Measurements from ENCODE around the gene GFI1B. TPM values are rescaled to one million over a fixed set of nuclear protein-coding genes. Genes with fewer than 3 reads are reported as not detected.

The GFI1B gene
- total and polyA plus RNA-seq, 10 donors = 0.14 to 4.0 (median 2.1) TPM

DNA sequence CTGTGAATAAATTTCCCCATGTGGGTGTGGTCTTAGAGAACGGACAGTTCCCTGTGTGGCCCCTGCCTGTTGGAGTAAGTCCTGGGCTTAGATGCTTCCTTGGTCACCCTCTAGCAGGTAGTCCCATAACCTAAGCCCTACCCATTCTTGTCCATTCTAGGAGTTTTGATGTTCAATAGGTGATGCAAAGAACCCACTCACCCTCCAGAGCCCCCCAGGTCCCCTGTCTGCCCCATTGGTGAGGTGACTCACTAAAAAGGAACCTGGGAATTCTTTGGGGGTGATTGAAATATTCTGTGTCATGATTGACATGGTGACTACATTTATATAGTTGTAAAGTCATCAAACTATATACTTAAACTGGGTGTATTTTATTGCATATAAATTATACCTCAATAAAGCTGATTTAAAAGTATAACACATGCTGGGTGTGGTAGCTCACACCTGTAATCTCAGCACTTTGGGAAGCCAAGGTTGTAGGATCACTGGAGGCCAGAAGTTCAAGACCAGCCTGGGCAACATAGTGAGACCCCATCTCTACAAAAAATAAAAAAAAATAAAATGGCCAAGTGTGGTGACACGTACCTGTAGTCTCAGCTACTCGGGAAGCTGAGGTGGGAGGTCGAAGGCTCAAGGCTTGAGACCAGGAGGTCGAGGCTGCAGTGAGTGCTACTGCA lies 31.6 kb downstream of the GFI1B start:
- no peak for DNase-seq
- Histone ChIP-seq H3K4me3 (no peak overlapping the region), H3K36me3 (no peaks in the 10 kb centered on the region), H3K27me3 (replicated peaks in 1 of 7) (peaks cover 0 to 38% (median 0%) of the 10 kb centered on the region in 7 donors), H3K4me1 (peaks cover 0 to 6% (median 1%) of the 10 kb centered on the region in 6 donors), H3K9me3 (peaks cover 0 to 23% (median 8%) of the 10 kb centered on the region in 8 donors), H3K27ac (no peak overlapping the region)
- 71 to 91% (median 84%) methylated on average over 5 of the region's 5 CpGs for WGBS, 5 donors
- intact Hi-C loops (cut with DNase I; ENCODE audit: low total_unique reads) = no loop called here
- no peak for TF ChIP-seq POLR2AphosphoS5 (IDR thresholded peaks at IDR 0.05)
- no peak for TF ChIP-seq POLR2A (IDR thresholded peaks at IDR 0.05)
- TF ChIP-seq, protein P1, sequence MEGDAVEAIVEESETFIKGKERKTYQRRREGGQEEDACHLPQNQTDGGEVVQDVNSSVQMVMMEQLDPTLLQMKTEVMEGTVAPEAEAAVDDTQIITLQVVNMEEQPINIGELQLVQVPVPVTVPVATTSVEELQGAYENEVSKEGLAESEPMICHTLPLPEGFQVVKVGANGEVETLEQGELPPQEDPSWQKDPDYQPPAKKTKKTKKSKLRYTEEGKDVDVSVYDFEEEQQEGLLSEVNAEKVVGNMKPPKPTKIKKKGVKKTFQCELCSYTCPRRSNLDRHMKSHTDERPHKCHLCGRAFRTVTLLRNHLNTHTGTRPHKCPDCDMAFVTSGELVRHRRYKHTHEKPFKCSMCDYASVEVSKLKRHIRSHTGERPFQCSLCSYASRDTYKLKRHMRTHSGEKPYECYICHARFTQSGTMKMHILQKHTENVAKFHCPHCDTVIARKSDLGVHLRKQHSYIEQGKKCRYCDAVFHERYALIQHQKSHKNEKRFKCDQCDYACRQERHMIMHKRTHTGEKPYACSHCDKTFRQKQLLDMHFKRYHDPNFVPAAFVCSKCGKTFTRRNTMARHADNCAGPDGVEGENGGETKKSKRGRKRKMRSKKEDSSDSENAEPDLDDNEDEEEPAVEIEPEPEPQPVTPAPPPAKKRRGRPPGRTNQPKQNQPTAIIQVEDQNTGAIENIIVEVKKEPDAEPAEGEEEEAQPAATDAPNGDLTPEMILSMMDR (IDR thresholded peaks at IDR 0.05 in 8 of 11, conservative IDR thresholded peaks at IDR 0.05 in 3 of 11) = no peak

DNA sequence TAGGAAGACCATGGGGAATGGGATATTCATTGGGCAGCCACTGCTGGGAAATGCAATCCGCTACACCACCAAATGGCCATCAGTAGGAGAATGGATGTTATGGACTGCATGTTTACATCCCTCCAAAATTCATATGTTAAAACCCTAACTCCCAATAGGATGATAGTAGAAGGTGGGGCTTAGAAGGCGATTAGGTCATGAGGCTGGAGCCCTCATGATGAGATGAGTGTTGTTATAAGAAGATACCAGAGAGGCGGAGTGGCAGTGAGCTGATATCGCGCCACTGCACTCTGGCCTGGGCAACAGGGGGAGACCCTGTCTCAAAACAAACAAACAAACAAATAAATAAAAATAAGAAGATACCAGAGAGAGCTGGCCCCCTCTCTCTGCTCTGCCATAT lies 36.2 kb downstream of the GFI1B start:
- Histone ChIP-seq H3K27me3 (replicated peaks in 1 of 7) (peaks cover 0 to 11% (median 0%) of the 10 kb centered on the region in 7 donors), H3K27ac (no peak overlapping the region), H3K4me1 (no peaks in the 10 kb centered on the region), H3K4me3 (no peak overlapping the region), H3K9me3 (peaks cover 0 to 39% (median 15%) of the 10 kb centered on the region in 8 donors), H3K36me3 (no peaks in the 10 kb centered on the region)
- WGBS, 5 donors = 79 to 94% (median 85%) methylated on average over 5 of the region's 5 CpGs
- DNase-seq = no peak
- TF ChIP-seq POLR2A (IDR thresholded peaks at IDR 0.05) = no peak
- TF ChIP-seq, protein P1 (IDR thresholded peaks at IDR 0.05 in 8 of 11, conservative IDR thresholded peaks at IDR 0.05 in 3 of 11) = no peak
- no peak for TF ChIP-seq POLR2AphosphoS5 (IDR thresholded peaks at IDR 0.05)
- intact Hi-C loops (cut with DNase I; ENCODE audit: low total_unique reads) = no loop called here

DNA sequence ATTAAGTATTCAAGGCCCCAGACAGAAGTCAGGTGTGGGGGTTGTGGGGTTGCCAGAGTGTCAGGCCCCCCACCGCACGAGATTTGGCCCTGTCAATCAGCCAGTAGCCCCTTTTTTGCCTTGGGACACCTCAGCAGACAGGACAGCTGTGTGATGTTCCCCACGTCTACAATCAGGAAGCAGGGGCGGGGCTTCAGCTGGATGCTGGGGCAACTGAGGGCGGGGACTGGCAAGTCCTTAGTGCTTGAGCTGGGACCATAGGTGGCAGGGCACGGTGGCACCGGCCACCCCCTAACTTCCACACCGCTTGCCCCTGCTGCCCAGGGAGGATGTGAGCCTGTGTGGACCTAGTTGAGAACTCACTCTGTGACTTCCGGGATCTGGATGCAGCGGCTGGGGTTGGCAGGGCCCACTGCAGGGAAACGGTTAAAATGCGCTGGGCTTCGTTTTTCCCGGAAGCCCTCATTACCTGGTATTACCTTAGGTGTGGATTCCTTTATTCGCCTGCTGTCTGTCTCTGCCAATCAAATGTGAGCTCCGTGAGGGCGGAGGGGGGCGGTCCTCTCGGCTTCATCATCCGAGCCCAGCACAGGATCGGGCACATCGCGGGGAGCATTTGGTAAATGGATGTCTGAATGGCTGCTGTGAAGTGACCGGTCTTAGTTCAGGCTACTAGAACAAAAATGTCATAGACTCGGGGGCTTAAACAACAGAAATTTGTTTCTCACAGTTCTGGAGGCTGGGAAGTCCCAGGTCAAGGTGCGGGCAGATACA lies 44.8 kb downstream of the GFI1B start:
- no peaks in the 10 kb centered on the region for H3K36me3 ChIP-seq
- intact Hi-C loops (cut with DNase I; ENCODE audit: low total_unique reads) = loop anchor here (10.0 kb wide), 1 partner anchor 49 kb away; the partner anchor contains the start of gene GFI1B
- 67 to 73% (median 72%) methylated on average over 20 to 26 of the region's 26 CpGs for WGBS, 5 donors
- TF ChIP-seq, protein P1 (IDR thresholded peaks at IDR 0.05 in 8 of 11, conservative IDR thresholded peaks at IDR 0.05 in 3 of 11) = no peak
- TF ChIP-seq POLR2AphosphoS5 (IDR thresholded peaks at IDR 0.05) (no peak), POLR2A (IDR thresholded peaks at IDR 0.05) (no peak)
- no peak for DNase-seq
- H3K27ac ChIP-seq = no peak overlapping the region
- no peaks in the 10 kb centered on the region for H3K9me3 ChIP-seq
- peaks cover 0 to 25% (median 13%) of the 10 kb centered on the region in 6 donors for H3K4me1 ChIP-seq
- no peak overlapping the region for H3K4me3 ChIP-seq
- H3K27me3 ChIP-seq (replicated peaks in 1 of 7) = no peaks in the 10 kb centered on the region

DNA sequence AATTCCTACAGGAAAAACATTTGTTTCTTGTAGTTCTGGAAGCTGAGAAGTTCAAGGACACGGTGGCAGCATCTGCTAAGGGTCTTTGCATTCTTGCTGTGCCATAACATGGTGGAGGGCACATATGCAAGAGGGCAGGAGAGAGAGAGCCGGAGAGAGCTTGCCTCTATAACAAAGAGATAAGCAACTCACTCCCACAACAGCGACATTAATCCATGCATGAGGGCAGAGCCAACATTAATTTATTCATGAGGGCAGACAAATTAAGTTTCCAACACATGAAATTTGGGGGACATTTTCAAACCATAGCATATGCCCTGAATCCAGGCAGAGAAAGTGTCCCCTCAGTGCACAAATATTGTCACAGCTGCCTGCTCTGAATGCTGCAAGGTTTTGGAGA lies 47.9 kb downstream of the GFI1B start:
- H3K9me3 ChIP-seq = no peaks in the 10 kb centered on the region
- intact Hi-C loops (cut with DNase I; ENCODE audit: low total_unique reads) = loop anchor here (10.0 kb wide), 1 partner anchor 52 kb away; the partner anchor contains the start of gene GFI1B
- DNase-seq = no peak
- H3K27me3 ChIP-seq (replicated peaks in 1 of 7) = no peaks in the 10 kb centered on the region
- no peak overlapping the region for H3K4me3 ChIP-seq
- H3K36me3 ChIP-seq = no peaks in the 10 kb centered on the region
- TF ChIP-seq, protein P1 (IDR thresholded peaks at IDR 0.05 in 8 of 11, conservative IDR thresholded peaks at IDR 0.05 in 3 of 11) = no peak
- TF ChIP-seq POLR2AphosphoS5 (IDR thresholded peaks at IDR 0.05) (no peak), POLR2A (IDR thresholded peaks at IDR 0.05) (no peak)
- H3K27ac ChIP-seq = no peak overlapping the region
- 68 to 77% (median 74%) methylated on average over 3 of the region's 3 CpGs for WGBS, 5 donors
- H3K4me1 ChIP-seq = peaks cover 10 to 45% (median 32%) of the 10 kb centered on the region in 6 donors
